HG03135 (cell line): Measurements from ENCODE around the gene KIRREL3.

Source experiments
- ATAC-seq: cut with Tn5 transposase; IDR thresholded peaks from one replicate; pipeline ENCODE4 v1.9.1; 2021; ENCODE audit warnings: mild to moderate bottlenecking, moderate library complexity; ENCODE audit not compliant: unreplicated experiment

KIRREL3 gene

DNA sequence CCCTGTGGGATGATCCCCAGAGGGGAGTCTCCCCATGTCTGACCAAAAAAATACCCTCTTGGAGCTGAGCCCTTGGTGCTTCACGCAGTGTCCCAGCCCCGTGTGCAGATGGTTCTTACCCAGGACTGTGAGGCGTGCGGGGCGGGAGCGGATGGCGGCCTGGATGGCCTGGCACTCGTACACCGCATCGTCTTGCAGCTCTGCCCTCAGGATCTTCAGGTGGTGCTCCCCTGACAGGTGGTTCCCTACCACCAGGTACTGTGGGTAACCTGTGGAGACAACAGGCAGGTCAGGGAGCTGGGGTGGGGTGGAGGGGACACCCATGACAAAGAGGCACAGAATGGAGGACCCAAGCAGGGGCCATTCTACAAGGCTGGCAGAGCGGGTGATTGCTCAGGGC, 479.4 kb downstream of the KIRREL3 start:
- ATAC-seq: no peak

DNA sequence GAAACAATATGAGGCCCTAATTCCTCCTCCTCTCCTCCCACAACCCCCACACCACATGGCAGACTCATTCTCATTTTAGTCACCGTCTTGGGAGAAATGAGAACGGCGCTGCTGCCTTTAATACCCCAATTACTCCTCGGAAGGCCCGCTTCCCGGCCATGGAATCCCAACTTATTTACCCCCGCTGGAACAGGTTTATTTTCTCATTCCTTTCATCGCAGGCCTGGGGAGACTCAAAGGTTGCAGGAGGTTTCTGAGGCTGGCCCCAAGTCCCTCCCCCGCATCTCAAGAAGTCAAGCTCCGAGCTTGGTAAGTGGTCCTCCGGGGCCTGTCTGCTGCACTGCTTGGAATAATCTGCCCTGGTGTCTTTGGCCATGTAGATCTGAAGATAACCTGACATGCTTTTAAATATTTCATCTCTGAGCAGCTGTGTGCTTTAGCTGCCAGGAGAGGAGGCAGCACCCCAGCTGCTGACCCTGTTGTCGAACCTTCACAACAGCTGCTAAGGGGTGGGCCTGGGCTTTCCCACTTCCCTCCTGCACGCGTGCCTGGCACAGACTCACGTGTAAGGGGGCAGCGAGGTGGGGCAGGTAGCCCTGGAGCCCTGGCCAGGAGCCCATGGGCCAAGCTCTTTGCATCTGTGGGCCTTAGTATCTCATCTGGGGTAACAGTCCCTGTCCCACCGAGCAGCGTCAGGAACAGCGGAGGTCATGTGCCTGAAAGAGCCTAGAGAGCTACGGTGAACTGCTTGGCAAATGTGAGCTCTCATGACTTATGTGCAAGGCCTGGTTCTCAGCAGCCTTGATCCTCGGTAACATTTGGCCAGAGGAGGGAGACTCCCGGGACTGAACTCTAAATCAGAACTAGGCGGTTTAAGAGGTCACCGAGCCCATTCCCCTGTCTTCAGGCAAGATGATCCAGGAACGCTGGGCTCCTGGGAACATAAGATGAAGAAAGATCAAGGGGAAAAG, 480.5 kb downstream of the KIRREL3 start:
- no peak for ATAC-seq

DNA sequence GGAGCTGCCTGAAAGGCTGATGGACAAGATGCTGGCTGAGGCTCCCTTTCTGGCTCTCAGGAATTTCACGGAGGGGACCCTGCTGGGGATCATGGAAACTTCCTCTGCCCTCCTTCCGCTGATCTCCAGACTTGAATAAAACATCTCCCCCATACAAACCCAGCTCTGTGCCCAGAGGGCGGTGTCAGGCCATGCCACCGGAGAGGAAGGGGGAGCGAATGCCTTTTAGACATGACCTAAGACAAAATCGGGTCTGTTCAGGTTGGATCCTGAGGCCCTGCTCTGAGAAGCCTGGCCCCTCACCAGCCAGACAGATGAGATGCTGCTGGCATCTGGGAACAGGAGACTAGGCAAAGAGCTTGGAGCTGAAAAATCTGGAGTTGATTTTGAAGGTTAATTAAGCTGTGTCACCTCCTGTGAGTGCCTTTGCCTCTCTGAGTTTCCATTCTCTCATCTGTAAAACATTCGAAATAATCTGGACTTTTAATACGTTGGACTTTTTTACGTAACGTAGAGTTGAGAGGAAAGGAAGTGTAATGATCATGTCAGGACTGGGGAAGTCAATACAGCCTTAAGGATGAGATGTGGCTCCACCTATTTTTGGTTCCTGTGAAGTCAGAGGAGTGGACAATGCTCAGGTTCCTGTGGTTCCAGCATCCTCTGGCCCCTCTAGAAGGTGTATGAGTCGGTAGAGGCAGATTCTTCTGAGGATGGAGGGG, 481.4 kb downstream of the KIRREL3 start:
- ATAC-seq: no peak

DNA sequence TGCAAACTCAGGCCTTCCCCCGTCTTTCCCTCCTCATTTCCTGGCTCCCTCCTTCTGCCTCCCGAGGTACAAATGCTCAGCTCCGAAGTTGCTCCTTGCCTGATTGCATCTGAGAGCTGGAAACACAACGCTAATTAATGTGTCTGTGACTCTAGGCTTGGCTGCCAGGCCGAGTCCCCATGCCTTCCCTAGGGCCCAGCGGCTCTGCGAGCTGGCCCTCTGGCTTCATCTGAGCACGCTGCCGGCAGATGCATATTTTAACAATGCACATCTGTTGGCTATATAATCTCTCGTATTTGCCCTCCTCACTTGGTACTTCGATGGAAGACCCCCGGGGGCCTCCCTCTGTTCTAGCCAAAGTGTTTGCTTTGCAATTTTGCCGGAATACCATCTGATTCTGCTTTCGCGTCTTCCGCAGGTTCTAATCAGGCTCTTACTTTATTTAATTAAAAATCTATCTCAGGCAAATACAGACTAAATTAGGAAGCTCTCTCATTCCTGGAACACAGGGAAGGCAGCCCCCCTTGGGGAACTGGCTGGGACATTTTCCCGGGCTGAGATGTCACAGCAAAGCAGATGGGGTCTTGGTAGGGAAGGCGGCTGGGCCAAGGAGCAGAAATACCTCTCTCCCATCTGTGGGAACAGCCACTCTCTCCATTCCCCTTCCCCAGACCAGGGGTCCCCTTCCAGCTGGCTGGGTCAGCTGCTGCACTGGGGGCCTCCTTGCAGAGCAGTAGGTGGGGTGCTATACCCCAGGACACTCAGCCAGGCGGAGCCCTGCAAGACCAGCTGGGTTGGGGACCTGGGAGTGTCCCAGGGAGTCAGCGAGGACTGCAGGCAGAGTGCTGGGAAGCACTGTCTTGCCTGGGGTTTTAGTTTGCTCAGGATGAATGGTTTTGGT, 482.2 kb downstream of the KIRREL3 start:
- no peak for ATAC-seq

DNA sequence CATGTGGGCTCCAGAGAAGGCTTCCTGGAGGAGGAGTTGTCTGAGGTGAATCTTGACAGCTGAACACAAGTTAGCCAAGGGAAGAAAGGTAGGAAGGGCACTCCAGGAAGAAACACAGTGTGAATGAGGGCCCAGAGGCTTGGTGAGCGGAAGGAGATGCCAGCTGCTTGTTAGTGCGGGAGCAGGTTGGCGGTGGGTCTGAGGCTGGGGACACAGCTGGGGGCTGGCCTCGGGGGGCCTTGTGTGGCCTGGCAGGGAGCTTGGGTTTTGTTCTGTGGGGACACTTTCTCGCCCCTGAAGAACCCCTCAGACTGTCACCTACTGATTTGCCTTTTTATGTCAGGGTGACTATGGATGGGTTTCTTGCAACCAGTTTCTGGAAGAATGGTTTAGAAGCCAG, 485.1 kb downstream of the KIRREL3 start:
- no peak for ATAC-seq

DNA sequence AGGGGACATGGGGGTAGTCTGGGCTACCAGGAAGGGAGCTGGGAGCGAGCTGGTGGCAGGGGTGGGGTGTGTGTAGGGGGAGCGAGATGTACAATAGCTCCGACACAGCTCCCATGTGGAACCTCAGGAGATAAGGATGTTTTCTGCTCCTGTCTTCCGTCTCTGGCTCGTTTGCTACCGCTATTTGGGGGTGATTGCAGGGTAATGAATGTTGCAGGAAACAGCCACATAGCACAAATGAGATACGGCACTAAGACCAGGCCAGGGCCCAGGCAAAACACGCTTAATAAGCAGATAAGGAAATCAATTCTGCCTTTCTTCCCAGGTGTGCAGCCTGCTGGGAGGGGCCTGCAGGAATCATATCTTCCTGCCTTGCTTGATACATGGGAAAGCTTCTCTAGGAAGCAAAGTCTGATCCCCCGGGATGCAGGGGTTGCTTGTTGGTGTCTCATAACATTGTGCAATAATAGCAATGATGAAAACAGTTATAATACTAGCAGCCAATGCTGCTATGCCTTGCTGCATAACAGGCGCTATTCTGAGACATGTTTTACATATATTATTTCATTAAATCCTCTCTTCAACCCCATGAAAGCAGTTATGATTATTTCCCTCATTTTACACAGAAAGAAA, 486.4 kb downstream of the KIRREL3 start:
- no peak for ATAC-seq

DNA sequence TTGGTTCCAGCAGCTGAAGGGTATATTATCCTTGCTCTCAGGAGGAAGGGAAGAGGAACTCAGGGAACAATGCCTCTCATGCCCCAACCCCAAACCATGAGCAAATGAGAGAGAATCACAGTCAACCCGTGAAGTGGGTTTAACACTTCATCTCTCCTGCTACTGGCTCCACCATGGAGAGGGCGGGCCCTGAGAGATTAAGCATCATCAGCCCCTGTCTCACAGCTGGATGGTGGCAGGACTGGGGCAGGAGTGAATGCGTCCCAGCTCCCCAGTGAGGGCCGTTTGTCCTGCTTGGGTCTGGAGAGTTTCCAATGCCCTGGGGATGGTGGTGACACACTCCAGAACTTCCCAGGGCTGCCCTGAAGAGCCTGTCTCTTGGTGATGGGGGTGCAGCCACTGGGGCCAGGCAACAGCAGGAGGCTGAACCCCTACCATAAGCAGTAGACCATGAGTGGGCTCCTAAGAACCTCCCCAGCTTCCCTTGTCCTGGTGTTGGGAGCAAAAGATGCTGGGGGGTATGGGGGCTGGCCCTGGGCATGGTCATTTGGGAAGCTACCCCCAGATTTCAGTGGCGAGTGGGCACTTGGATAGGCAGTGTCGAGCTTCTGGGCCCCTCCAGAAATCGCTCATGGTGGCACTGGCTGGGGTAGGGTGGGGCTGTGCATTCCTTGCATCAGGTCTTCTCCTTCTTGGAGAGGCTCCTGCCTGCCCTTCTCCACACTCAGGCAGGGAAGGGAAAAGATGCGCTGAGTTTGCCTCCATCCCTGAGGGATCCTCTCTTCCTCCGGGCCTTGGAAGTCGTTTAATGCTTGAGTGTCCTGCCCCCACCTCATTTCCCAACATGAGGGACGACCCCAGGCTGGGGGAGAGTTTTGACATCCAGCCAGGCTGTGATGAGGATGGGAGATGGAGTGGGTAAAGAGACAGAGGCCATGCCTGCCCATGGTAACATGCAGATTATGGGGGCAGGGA, 487.5 kb downstream of the KIRREL3 start:
- no peak for ATAC-seq

DNA sequence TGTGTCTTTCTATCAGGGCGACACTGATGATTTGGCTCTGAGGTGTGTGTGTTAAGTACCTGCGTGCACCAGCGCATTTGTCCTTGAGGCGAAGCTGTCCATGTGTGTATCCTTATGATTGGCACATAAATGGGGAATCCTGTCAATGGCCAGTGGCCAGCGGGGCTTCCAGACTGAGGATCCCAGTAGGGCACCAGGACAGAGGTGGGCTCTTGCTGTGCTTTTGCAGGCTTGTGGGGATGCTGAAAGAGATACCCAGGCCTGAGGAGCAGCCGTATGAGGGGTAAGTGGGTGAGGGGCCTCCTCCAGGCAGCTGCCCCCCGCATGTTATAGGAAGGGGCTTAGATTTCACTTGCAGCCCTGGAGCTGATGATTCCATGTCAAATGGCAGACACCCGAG, 488.3 kb downstream of the KIRREL3 start:
- no peak for ATAC-seq

DNA sequence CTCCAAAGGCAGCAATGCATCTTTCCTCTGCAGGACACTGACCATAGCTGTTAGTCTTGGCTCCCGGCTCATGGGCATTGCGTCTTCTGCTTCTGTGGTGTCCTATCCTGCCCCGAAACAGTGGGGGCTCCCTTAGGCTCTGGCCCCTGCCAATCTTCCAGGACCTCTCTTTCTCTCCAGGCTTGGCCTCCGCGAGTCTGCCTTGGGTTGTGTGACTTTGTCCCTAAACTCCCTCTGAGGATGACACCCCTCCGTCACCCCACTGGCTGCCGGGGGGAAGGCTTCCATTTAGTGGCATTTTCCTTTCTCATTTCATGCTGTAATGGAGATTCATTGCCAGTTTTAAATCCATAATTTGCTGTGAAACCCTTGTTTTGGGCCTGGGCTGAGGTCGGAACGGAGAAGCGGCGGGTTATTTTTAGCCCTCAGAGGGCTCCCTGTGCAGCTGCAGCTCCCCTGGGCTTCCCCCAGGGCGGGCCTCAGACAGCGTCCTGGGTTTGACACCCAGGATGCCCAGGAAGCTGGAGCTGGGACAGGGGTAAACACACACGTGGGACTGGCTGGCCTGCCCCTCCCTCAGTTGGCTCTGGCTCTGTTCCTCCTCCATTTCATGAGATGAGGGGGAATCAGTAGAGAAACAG, 489.0 kb downstream of the KIRREL3 start:
- no peak for ATAC-seq

DNA sequence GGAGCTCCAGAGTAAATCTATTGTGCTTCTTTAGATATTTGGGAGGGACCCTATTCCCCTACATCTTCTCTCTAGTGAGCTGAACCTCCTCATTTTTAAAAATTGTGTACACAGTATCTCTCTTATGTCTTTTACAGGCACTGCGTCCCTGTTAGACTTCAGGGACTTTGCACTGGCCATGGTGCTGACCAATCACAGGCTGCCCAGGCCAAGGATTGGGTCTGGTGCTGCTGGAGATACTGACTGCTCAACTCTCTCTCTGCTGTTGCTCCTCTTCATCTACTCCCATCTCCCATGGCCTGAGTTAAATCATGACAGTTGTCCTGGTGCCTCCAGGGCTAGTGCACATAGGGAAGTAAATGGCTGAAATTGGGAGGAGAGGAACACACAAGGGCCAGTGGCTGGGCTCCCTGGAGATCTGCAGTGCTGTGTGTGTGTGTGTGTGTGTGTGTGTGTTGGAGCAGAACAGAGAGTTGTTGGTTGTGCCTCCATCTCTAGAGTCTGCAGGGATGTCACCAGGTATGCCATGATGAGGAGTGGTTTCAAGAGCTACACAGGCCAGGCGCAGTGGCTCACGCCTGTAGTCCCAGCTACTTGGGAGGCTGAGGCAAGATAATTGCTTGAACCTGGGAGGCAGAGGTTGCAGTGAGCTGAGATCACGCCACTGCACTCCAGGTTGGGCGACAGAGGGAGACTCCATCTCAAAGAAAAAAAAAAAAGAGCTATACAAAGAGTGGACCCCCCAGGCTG, 489.8 kb downstream of the KIRREL3 start:
- no peak for ATAC-seq

DNA sequence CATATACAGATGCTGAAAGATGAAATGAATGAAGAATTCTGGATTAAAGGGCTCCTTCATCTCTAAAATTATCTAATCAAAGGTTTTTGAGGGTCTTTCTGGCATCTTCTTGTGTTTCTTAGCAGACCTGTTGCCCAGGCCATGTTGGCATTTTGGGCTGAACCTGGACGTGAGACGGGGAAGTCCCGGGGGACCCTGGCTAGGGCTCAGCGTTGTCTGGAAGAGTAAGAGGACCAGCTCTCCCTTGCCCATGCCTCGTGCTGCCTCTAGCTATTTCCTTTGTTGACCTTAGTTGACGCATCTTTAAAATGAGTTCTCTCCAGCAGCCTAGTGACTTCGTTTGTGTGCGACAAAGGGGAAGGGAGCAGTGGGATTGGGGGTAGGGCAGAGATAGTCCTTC, 492.9 kb downstream of the KIRREL3 start:
- no peak for ATAC-seq

DNA sequence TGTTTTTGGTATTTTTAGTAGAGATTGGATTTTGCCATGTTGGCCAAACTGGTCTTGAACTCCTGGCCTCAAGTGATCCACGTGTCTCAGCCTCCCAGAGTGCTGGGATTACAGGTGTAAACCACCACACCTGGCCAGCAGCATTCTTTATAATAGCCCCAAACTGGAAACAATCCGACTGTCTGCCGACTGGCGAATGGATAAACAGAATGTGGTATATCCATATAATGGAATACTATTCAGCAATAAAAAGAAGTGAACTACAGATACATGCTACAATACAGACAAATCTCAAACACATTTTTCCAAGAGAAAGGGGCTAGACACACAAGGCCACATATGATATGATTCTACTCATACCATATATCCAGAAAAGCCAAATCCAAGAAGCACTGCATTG, 493.8 kb downstream of the KIRREL3 start:
- no peak for ATAC-seq

DNA sequence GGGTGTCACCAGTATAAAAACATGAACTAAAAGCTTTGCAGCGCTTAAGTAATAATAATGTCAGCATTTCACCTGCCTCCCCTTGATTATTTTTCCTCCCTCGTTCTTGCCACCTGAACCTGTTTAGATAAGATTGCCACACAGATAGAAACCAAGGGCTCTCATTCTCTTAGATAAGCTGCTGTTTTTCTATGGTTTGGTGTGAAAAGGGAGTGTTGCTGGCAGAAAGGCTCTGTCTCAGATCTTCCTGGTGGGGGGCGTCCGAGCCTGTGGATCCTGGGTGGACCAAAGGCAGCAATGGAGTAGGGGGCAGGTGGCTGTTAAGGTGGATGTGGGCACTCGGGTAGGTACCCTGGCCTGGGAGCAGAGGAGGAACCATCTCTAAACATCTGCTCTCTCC, 497.6 kb downstream of the KIRREL3 start:
- no peak for ATAC-seq

DNA sequence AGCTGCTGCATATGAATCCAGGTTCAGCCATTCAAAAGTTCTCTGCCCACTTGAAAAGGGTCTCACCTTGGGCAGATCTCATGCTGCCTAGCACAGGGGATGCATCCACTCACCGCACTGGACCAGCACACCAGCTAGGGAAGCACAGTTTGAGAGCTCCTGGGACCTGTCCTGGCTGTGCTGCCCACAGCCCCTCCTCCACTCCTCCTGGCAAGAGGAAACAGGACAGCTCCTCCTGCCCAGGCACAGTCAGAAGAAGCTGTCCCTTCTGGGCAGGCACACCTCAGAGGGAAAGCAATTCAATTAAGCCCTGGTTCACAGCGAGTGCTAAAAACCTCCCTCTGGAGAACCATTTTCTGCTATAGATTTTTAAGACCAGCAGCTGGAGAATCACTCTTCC, 498.4 kb downstream of the KIRREL3 start:
- ATAC-seq: no peak

DNA sequence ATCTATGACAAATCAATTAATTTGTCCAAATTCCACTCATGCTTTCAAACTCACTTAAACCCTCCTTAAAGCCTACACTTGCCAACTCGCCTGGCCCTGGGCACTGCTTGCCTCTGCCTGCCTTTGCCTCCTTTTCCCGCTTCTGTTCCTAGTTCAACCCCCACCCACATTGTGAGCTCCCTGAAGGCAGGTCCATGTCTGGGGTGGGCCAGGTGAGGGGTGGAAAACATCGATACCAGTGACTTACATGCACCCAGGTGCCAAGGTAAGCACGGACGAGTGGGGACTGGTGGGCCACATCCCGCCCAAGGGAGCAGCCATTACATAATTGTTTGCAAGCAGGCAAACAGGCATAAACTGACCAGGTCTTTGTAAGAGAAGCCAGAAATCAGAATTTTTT, 498.9 kb downstream of the KIRREL3 start:
- no peak for ATAC-seq

DNA sequence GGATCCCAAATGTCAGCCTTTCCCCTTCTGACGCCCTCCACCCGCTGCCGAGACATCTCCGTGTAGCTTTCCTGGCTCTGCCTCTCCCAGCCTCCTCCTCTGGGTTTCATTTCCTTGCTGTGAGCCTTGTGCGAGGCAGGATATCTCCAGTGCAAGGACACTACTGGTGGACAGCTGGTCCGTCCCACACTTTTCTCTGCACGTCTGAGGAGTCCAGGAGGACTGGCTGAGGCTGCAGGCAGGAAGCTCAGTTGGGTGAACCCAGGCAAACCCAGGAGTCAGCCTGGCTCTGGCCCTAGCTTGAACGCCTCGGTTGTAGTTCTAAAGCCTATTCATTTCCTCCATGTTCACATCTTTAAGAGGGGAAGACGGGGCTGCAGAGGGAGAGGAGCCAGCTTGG, 499.6 kb downstream of the KIRREL3 start:
- ATAC-seq: no peak

DNA sequence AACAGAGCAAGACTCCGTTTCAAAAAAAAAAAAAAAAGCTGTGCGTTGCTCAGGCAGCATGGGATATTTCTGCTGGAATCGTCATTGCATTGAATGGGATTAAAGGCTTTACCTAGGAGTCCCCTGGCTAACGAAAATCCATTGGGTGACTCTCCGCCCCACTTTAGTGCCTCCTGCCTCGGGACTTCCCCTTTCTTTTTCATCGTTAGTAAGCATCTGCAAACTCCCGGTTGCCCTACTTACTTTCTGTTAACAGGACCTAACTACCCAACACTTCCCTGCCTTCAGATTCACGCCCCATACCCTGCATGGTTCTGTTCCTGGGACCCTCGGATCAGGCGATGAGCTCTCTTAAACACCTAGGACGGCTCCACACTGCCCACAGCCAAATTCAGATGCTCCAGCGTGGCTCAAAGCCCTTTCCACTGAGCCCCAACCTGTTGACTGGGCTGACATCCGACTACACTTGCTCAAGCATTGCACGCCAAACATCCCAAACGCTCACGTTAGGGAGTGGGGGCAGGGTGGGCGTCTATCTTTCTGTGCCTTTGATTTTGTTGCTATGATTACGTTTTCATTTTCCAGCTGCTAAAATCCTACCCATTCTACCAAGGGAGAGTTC, 501.3 kb downstream of the KIRREL3 start:
- ATAC-seq: no peak

DNA sequence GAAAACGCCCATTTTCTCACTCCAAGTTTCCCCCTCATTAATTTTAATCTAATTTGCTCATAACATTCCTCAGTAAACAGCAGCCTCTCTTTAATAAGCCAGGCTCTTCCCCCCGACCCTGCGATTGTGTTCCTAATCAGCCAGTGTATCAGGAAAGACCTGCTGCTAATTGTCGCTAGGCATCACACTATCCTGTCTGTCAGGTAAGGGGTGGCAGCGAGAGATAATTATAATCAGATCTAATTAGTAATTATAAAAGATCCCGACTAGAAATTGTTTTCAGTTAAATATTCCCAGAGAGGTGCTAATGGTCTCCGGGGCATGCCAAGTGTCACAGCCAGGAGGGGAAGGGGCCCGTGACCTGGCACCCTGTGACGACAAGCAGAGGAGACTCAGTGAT, 502.3 kb downstream of the KIRREL3 start:
- ATAC-seq: no peak
